Measurements from ENCODE around the gene ENAH. TPM values are rescaled to one million over a fixed set of nuclear protein-coding genes. Genes with fewer than 3 reads are reported as not detected.

Gene ENAH
- total and polyA plus RNA-seq, 2 experiments from 2014 or later: 109 to 184 TPM

DNA sequence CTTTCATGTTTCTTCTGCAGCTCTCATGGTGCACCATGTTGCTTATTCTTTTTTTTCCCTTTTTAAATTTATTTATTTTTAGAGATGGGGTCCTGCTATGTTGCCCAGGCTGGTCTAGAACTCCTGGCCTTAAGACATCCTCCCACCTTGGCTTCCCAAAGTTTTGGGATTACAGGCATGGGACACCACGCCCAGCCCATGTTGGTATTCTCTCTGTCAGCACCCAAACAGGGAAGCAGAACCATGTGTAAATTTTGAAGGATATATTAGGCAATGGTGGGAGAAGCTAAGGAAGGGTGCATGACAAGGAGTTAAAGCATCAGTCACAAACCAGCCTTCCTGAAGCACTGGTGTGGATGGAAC lies 39.6 kb upstream of the ENAH start (continued):
- TF ChIP-seq ZNF462 (CRISPR knock-in tag; IDR thresholded peaks at IDR 0.05) (no peak), POLR2AphosphoS5 (IDR thresholded peaks at IDR 0.05; ENCODE audit: low read depth) (no peak), ZNF114 (CRISPR knock-in tag; IDR thresholded peaks at IDR 0.05) (no peak), JUNB (IDR thresholded peaks at IDR 0.05; ENCODE audit: unreplicated experiment) (no peak), NANOG (IDR thresholded peaks at IDR 0.05; ENCODE audit: borderline replicate concordance) (no peak), CREB1 (CRISPR knock-in tag; IDR thresholded peaks at IDR 0.05; ENCODE audit: low read depth) (no peak)

- DNase-seq (ENCODE audit: low spot score) (no peak), ATAC-seq (no peak)
- H3K4me2 ChIP-seq: no peak overlapping the region
- H3K79me2 ChIP-seq (replicated peaks; ENCODE audit: insufficient read depth): no peaks in the 10 kb centered on the region
- no peaks in the 10 kb centered on the region for H3K27me3 ChIP-seq (ENCODE audit: insufficient read depth)
- H3K4me1 ChIP-seq (ENCODE audit: insufficient read depth): no peaks in the 10 kb centered on the region
- peaks cover 7% of the 10 kb centered on the region; the same call in 1 of the 2 replicates for H3K9me2 ChIP-seq (ENCODE audit: insufficient read depth)
- H3K4me3 ChIP-seq: no peak overlapping the region
- no peaks in the 10 kb centered on the region for H4K20me1 ChIP-seq (replicated peaks; ENCODE audit: insufficient read depth)
- Mint-ChIP-seq H3K4me1 (peaks cover under 1% of the 10 kb centered on the region; the same call in 1 of the 3 replicates), H3K27me3 (ENCODE audit: insufficient read depth, low read depth, poor library complexity) (peaks cover 2% of the 10 kb centered on the region), H3K27ac (no peak overlapping the region), H3K36me3 (ENCODE audit: low read depth) (no peaks in the 10 kb centered on the region; the same call in 2 of the 3 replicates), H3K9me3 (peaks cover 12% of the 10 kb centered on the region; the same call in 2 of the 3 replicates), H3K4me3 (no peak overlapping the region)
- peak overlapping the region; percentile 29; the same call in 1 of the 2 replicates for H2AFZ ChIP-seq
- H3K36me3 ChIP-seq (ENCODE audit: insufficient read depth): no peaks in the 10 kb centered on the region; the same call in 1 of the 2 replicates
- no peak for TF ChIP-seq STAT1 (IDR thresholded peaks at IDR 0.05; ENCODE audit: unreplicated experiment)
- no peak for TF ChIP-seq POLR2AphosphoS5 (IDR thresholded peaks at IDR 0.05; ENCODE audit: low read depth)
- H3K27ac ChIP-seq (ENCODE audit: low read depth): no peak overlapping the region
- H3F3A ChIP-seq (replicated peaks; ENCODE audit: low read depth): no peaks in the 10 kb centered on the region
These were observed 39.1 kb upstream of the ENAH start for GRCh38 chr1:225691861-225692516.
